Measurements from ENCODE around the gene EPHA7. TPM values are rescaled to one million over a fixed set of nuclear protein-coding genes. Genes with fewer than 3 reads are reported as not detected.

The EPHA7 gene
- total and polyA plus RNA-seq, 2 donors (not counting 3 experiments of a cell fraction or from before 2014, with no cell fraction given), result not detected

DNA sequence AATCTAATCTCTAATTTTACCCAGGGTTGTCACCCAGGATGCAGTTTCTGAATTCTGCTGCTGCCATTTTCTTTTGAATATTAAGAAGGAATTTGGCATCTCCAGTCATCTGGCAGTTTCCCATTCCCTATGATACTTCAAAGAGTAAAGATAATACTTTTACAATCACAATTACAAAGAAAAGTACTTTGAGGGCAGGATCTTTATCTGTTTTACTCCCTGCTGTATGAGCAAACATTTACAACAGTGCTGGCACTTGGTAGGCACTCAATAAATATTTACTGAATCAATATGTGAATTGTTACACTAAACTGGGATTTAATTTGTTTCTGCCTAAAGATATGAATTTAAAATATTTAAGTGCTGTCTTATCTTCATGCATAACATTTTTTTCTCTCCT is 224.9 kb downstream of the EPHA7 start:
- no TSS peak for BruUV-seq (replicated peaks)
- POLR2A ChIA-PET, result no interaction called here
- Histone ChIP-seq H3K4me3 (replicated peaks in 1 of 3; ENCODE audit: insufficient read depth in 1 of 3, low read depth in 1 of 3, low read length in 3 of 3) (no peak overlapping the region), H3K27me3 (ENCODE audit: control insufficient read depth in 2 of 2, insufficient read depth in 2 of 2, low read length in 2 of 2) (no peaks in the 10 kb centered on the region), H3K27ac (ENCODE audit: insufficient read depth, low read depth, low read length) (no peak overlapping the region), H3K9me1 (replicated peaks; ENCODE audit: control insufficient read depth, extremely low read depth, insufficient read depth, low read length) (no peaks in the 10 kb centered on the region), H3K9ac (replicated peaks; ENCODE audit: extremely low read depth, insufficient read depth, low read length) (no peak overlapping the region), H3K9me3 (replicated peaks; ENCODE audit: control insufficient read depth, insufficient read depth, low read length) (no peaks in the 10 kb centered on the region), H3K4me2 (ENCODE audit: insufficient read depth, low read length) (no peak overlapping the region), H4K20me1 (replicated peaks; ENCODE audit: control insufficient read depth, extremely low read depth, insufficient read depth, low read length) (no peaks in the 10 kb centered on the region), H3K79me2 (ENCODE audit: control insufficient read depth, insufficient read depth, low read length) (no peaks in the 10 kb centered on the region), H2AFZ (ENCODE audit: low read depth, low read length) (no peak overlapping the region), H3K36me3 (ENCODE audit: control insufficient read depth in 2 of 2, extremely low read depth in 1 of 2, insufficient read depth in 2 of 2, low read length in 2 of 2) (no peaks in the 10 kb centered on the region), H3K4me1 (ENCODE audit: control insufficient read depth, extremely low read depth, insufficient read depth, low read length) (no peaks in the 10 kb centered on the region)
- no peak for TF ChIP-seq EZH2 (IDR thresholded peaks at IDR 0.05; ENCODE audit: borderline replicate concordance, low read depth, low read length, severe bottlenecking)
- TF ChIP-seq POLR2A (IDR thresholded peaks at IDR 0.05; ENCODE audit: low read depth, low read length), result no peak
- no peak for TF ChIP-seq CTCF (IDR thresholded peaks at IDR 0.05; ENCODE audit: extremely low read depth in 1 of 2, insufficient read depth in 1 of 2, low read depth in 1 of 2, low read length in 2 of 2)
- TF ChIP-seq GATA2 (IDR thresholded peaks at IDR 0.05; ENCODE audit: insufficient read depth, insufficient read length, low read depth, low read length), result no peak
- no peak for TF ChIP-seq JUN (IDR thresholded peaks at IDR 0.05; ENCODE audit: borderline replicate concordance, insufficient read depth, insufficient read length, low read depth)
- no peak for TF ChIP-seq MAX (IDR thresholded peaks at IDR 0.05; ENCODE audit: insufficient read depth, insufficient read length)
- no peak for TF ChIP-seq POLR2AphosphoS5 (IDR thresholded peaks at IDR 0.05; ENCODE audit: insufficient read depth, low read depth, low read length)
- no peak for TF ChIP-seq MYC (IDR thresholded peaks at IDR 0.05; ENCODE audit: low read depth, low read length)
- no peak for TF ChIP-seq FOS (IDR thresholded peaks at IDR 0.05; ENCODE audit: borderline replicate concordance, insufficient read depth, low read length)
- FAIRE-seq (no peak), DNase-seq (ENCODE audit: low read depth, low spot score) (no peak)
- intact Hi-C loops (cut with micrococcal nuclease) (no loop called here), dilution Hi-C loops (cut with MboI; ENCODE audit: extremely low pct_ligation_motif_present, low sequenced_read_pairs) (no loop called here)
- CTCF ChIA-PET, result no interaction called here

All from endothelial cell of umbilical vein (primary cell).